HG02840 (cell line): ENCODE measurements around the gene TEX14.
"Not testable (repeated sequence)": the region's sequence is repeated elsewhere in the genome, so short reads cannot be mapped to it uniquely, and the experiment has no call there.

Experiments used
- ATAC-seq: cut with Tn5 transposase; IDR thresholded peaks from one replicate; pipeline ENCODE4 v1.9.1; 2021; ENCODE audit warnings: mild to moderate bottlenecking, moderate library complexity, moderate number of reproducible peaks; ENCODE audit not compliant: unreplicated experiment, low FRiP score

The TEX14 gene

GRCh38 chr17:58568044-58568799, 123.6 kb downstream of the TEX14 start:
- no peak for ATAC-seq

GRCh38 chr17:58565389-58566311, 126.2 kb downstream of the TEX14 start:
- no peak for ATAC-seq

- no peak for ATAC-seq
Observed at GRCh38 chr17:58564971-58565370, 126.9 kb downstream of the TEX14 start.

- no peak for ATAC-seq
Observed at GRCh38 chr17:58564243-58564642, 127.6 kb downstream of the TEX14 start.

- no peak for ATAC-seq
Observed at GRCh38 chr17:58560511-58560910, 131.3 kb downstream of the TEX14 start.

- ATAC-seq = no peak
Observed at GRCh38 chr17:58557981-58558380, 133.9 kb downstream of the TEX14 start.

GRCh38 chr17:58556833-58557250, 135.0 kb downstream of the TEX14 start:
- ATAC-seq = no peak

- ATAC-seq = not testable (repeated sequence)
Observed at GRCh38 chr17:58555109-58555508, 136.7 kb downstream of the TEX14 start.

GRCh38 chr17:58541249-58541648, 150.6 kb downstream of the TEX14 start:
- ATAC-seq = no peak

GRCh38 chr17:58539698-58540097, 152.1 kb downstream of the TEX14 start:
- ATAC-seq = no peak

- no peak for ATAC-seq
Observed at GRCh38 chr17:58538811-58539409, 152.9 kb downstream of the TEX14 start.

GRCh38 chr17:58537266-58537665, 154.6 kb downstream of the TEX14 start:
- ATAC-seq = no peak

GRCh38 chr17:58536542-58536941, 155.3 kb downstream of the TEX14 start:
- no peak for ATAC-seq

- ATAC-seq = no peak
Observed at GRCh38 chr17:58535431-58535830, 156.4 kb downstream of the TEX14 start.

GRCh38 chr17:58534901-58535421, 156.9 kb downstream of the TEX14 start:
- no peak for ATAC-seq

- ATAC-seq = no peak
Observed at GRCh38 chr17:58534331-58534730, 157.5 kb downstream of the TEX14 start.

- ATAC-seq = no peak
Observed at GRCh38 chr17:58533616-58534188, 158.1 kb downstream of the TEX14 start.

- no peak for ATAC-seq
Observed at GRCh38 chr17:58532555-58532951, 159.3 kb downstream of the TEX14 start.

- ATAC-seq = no peak
Observed at GRCh38 chr17:58531661-58532554, 159.9 kb downstream of the TEX14 start.

GRCh38 chr17:58531122-58531521, 160.7 kb downstream of the TEX14 start:
- ATAC-seq = no peak
